Activated CD4-positive, CD25-positive, alpha-beta regulatory T cell treated with anti-CD3 and anti-CD28 coated beads, Interleukin-2, amount 50 U/mL, for 16 hours (primary cell): Measurements from ENCODE around the gene CBX1.

Experiments used
- DNase-seq: peaks from one replicate; pipeline ENCODE4 v3.0.0-alpha.2; 2020; ENCODE audit warnings: low read depth, low spot score

The CBX1 gene

GRCh38 chr17:48101012-48101720 is at the start of gene CBX1:
TSS of gene CBX1 (minus strand) at chr17:48101478. CDS start at chr17:48077004, 24,474 bp downstream.
- DNase-seq: peak; percentile 87

DNA sequence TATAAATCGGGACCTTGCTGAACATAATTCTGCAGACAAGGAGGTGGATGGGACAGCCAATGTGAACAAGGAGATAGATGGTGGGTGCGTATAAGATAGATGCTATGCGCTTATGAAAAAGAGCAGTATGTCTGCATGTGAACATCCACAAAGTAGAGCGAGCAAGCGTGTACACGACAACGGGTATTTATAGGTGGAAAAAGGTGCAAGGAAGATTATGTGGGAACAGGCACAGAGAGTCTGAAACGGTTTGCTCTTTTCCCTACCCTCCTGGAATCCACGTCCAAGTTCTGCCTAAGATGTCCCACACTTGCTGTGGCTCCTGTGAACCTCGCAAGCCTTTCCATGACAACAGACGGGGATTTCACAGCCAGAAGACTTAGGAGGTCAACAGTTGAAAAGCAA is 49.3 kb upstream of the CBX1 start:
- DNase-seq: no peak

DNA sequence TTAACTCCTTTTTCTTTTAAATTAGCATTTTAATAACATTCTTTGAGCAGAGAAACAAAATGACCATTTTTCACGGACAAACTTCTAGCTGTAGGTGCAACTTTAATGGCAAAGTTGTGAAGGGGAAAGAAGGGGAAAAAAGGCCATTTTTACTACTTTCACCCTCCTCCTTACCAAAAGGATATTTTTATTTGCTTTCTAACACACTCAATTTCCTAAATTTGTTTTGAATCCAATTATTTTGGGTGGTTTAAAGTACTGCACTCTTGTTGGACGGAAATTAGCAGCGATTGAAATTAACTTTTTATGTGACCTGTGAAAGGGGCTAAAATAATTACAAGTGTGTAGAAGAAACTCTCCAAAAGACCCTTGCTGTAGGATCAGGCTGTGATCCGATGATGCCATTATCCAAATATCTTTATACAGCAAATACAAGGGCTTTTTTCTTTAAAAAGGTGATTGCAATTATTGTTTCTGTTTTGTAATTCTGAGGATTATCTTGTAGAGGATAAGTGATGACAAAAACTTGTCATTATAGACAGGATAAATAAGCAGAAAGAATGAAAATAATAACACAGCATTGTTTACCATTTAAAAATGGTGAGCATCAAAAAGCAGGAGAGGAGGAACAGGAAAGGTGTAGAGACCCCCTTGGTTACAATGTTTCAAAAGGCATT is 48.6 kb upstream of the CBX1 start:
- DNase-seq: no peak

DNA sequence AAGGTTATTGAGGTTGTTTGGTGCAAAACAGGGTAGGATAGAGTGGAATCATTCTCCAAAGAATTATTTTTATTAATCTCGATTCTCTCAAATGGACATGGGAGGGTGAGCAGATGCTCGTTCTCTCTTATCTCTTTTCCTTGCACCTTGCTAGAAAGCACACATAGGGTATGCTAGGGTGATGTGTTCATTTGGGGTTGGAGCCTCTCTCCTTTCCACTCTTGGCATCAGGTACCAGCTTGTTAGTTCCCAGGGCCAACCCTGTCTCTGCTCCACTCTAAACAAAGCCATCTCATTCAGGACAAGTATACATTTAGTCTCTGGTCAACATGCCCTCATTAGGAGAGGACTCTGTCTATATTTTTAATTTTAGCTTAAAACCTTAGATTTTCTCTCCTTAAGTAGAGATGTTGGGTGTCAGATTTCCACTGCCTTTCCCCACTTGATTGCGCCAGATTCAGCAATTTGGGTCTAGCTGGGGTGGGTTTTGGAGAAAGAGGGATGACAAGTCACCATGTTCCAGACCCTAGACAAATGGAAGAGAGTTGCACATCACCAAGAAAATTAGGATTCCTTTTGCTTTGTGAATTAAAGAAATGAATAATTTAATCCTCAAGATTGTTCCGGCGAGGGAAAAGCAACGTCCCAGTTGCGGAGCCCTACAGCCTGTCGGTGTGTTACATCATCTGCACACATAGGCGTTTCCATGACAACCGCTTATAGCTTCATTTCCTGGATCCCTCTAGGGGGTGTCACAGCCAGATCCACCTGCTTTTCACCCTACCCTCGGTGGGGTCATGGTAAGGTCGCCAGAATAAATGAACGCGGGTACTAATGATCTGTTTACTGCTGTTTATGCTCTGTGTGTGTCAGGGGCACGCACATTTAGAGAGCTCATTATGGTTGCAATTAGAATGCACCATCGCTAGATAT is 47.8 kb upstream of the CBX1 start:
- DNase-seq: no peak

DNA sequence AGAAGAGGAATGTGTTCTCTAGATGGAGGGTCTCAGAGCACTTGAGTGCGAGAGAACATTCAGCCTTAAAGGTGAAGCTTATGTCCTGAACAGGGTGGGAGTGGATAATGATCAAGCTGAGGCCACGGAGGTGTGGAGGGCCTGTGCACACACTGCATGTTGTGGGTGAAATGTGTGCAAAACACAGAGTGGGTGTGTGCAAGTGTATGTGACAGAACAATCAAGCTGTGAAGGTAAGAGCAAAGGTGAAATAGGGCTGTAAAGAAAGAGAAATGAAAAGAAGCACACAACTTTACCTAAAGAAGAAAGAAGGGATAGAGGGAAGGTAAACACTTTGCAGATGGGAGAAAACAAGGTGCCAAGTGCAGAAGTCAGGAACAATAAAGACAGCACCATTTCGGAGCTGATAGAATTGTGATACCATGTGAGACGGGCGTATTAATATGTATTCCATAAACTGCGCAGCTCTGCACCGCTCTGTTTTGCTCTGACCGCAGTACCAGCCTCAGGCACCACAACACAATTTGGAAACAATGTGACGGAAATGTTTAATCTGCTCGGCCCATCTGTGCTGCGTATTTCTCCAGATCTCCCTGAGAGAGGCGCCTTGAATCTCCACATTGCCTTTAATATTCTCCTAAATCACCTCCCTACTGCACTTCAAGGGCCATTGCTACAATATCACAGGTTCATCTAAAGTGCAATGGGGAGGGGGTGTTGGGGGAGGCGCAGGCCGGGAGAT is 46.9 kb upstream of the CBX1 start:
- DNase-seq: no peak

DNA sequence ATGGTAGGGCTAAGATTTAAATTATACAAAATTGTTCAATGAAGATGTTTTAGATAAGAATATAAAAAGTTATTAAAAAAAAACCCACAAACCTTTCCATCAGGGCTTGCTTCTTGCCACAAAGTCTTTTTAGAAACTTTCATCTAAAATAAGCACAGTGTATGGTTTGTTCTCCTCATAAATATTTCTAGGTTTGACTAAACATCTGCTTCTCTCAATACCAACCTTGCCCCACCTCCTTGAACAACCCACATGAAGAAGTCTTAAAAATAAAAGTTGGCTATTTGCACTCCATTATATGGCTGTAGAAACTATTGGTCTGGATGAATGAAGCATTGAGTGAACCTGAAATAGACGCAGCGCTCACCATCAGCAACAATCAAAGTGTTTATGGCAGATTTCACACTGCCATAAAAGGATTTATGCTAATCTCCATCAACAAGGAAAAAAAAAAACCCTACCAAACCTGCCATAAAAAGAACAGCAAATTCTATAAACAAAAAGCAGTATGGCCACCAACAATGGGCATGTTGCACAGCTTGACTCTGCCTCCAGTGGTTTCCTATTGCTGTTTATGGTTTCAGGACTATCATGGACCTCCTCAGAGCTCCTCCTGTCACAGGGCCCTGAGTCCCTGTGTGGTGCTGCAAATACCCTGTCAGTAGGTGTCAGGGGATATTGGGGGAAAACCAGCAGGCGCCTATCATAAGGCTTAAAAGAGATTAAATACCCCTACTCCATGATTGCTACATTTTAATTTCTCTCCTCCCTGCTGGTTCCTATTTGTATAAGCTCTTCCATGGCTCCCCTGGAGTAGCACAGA is 43.9 kb upstream of the CBX1 start:
- no peak for DNase-seq

DNA sequence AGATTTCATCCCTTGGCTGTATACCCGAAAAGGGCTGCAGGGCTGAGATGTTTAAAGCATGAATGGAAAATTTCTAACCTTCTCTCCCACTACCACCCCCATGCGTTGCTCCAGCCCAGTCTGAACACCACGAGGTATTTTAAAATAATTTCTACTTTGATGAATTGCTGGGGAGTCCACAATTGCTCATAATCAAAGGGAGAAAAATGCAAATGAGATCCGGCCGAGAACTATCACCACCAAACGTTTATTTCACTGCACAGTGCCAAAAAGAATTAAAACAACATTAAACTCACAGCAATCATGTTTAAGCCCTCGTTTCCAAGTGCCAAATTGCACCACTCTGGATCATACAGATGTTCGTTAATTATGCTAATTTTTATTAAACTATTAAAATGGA is 43.0 kb upstream of the CBX1 start:
- no peak for DNase-seq

DNA sequence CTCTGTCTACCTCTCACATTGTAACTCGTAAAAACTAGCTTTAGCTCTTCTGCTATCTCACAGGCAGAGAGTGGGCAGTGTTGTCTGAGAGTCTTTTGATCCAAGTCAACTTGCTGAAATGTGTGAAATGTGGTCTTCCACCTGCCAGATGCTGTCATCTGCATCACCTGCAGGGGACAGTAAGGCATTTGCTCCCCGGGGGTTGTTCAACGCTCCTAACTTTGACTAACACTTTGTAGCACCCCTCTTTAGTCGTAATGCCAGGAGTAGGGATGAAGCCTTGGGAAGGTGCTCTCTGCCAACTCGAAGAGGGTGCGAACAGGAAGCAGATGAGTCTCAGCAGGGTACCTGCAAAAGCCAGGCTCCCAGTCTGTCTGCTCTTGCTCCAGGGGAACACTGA is 42.4 kb upstream of the CBX1 start:
- DNase-seq: no peak

- no peak for DNase-seq
These were observed 38.7 kb upstream of the CBX1 start for GRCh38 chr17:48139944-48140343.

GRCh38 chr17:48137656-48138055 is 36.4 kb upstream of the CBX1 start:
- no peak for DNase-seq

DNA sequence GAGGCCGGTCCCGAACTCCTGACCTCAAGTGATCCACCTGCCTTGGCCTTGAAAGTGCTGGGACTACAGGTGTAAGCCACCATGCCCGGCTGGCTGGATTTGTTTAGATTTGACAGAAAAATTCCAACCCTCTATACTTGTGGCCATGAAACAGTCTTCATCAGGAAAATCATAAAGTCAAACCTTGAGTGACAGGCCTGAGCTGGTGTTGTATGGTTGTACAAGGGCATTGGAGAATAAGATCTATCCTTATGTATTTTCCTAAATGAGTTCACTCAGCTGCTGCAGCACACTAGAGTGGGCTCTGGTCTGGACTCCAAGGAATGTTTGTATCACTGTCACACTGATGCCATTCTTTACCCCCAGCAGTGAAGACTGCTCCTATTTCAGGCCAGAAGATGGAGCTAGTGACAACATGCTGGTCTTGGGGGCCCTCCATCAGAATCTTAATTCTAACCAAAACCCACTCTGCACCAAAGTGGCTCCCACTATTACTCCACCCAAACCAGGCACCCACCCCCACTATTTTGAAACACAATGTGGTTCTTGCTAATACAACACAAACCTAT is 33.7 kb upstream of the CBX1 start:
- DNase-seq: no peak

GRCh38 chr17:48132385-48132784 is 31.1 kb upstream of the CBX1 start:
- DNase-seq: no peak

- DNase-seq: peak; percentile 43
These were observed 30.0 kb upstream of the CBX1 start for GRCh38 chr17:48131216-48131824.

GRCh38 chr17:48129981-48130380 is 28.7 kb upstream of the CBX1 start:
- no peak for DNase-seq

- DNase-seq: no peak
These were observed 27.1 kb upstream of the CBX1 start for GRCh38 chr17:48128400-48128799.

- no peak for DNase-seq
These were observed 26.2 kb upstream of the CBX1 start for GRCh38 chr17:48127371-48128051.

DNA sequence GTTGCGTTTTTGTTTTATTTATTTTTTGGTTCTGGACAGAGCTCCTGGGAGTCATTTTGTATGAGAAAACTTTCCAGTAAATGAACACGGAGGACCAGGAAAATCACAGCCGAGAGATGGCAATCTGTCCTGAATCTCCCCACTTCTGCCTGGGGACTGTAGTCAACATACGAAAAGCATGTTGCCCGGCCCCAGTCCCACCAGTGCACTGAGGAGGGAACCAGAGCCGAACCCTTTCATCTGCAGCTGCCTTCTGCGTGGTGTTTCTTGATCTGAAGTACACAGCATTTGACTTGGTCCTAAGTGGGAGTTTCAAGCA is 25.2 kb upstream of the CBX1 start:
- no peak for DNase-seq

DNA sequence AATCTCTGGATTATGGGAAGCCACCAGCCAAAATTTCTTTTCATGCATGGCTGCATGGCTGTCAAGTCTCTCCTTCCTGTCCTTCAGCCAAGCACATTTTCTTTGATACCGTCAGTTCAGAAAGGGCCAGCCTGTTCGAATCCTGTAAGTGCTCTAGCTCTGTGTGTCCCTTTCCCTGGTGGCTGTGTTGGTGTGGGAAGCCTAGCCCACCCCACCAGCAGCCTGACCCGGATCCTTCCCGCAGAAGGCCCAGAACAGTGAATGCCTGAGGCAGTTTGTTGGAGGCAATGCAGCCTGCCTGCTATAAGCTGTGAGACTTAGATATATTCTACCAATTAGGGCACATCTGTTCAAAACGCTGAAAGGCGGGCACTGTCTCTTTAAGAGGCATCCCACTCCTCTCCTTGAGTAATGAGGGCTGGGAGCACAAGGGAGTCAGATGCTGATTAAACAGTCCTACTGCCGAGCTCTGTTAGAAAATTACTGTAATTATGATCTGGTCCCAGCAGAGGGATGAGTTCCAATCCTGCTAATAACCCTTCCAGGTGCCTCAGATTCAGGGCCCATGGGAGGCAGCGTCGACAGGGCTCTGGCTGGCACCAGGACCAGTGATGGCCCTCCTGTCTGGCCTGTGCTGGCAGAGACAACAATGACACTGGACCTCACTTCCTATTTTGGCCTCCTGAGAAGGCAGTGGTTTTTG is 24.7 kb upstream of the CBX1 start:
- DNase-seq: no peak
